SK-N-SH treated with all-trans-retinoic acid at 6 μM for 48 hours (cell line): ENCODE data around the gene ME2.

Experiments used
- ATAC-seq: fragments of 200-7000 bp; cut with Tn5 transposase; 3 replicates; pipeline ENCODE4 v1.9.1; 2020; ENCODE audit warnings: mild to moderate bottlenecking, moderate library complexity
- ARNTL ChIP-seq: fragments of 450-650 bp; formaldehyde crosslinking; IDR thresholded peaks from 2 replicates; pipeline ENCODE4 v1.5.0; 2020; ENCODE audit warnings: low read depth, mild to moderate bottlenecking, moderate library complexity, borderline replicate concordance
- CSDC2 ChIP-seq: fragments of 250-450 bp; sonication (Bioruptor Pico); IDR thresholded peaks from 2 replicates; pipeline ENCODE4 v1.5.0; 2020; ENCODE audit warnings: mild to moderate bottlenecking, moderate library complexity
- ESRRG ChIP-seq: fragments of 250-450 bp; sonication (Bioruptor Pico); IDR thresholded peaks from 2 replicates; pipeline ENCODE4 v1.6.1; 2021; ENCODE audit warnings: mild to moderate bottlenecking
- GLIS3 ChIP-seq: fragments of 250-450 bp; sonication (Bioruptor Pico); IDR thresholded peaks from 2 replicates; pipeline ENCODE4 v1.5.0; 2020; ENCODE audit warnings: mild to moderate bottlenecking, moderate library complexity
- OSR1 ChIP-seq: fragments of 250-450 bp; sonication (Bioruptor Pico); IDR thresholded peaks from 2 replicates; pipeline ENCODE4 v1.8.0; 2022; ENCODE audit warnings: moderate library complexity, mild to moderate bottlenecking, inconsistent platforms
- POU6F1 ChIP-seq: fragments of 250-450 bp; sonication (Bioruptor Pico); IDR thresholded peaks from 2 replicates; pipeline ENCODE4 v1.8.0; 2021; ENCODE audit warnings: low read depth, mild to moderate bottlenecking, moderate library complexity, borderline replicate concordance
- PPARA ChIP-seq: fragments of 250-450 bp; sonication (Bioruptor Pico); IDR thresholded peaks from 2 replicates; pipeline ENCODE4 v1.5.0; 2020; ENCODE audit warnings: mild to moderate bottlenecking, borderline replicate concordance
- RARB ChIP-seq: fragments of 250-450 bp; sonication (Bioruptor Pico); IDR thresholded peaks from 2 replicates; pipeline ENCODE4 v1.8.0; 2021; ENCODE audit warnings: mild to moderate bottlenecking, moderate library complexity
- TCF4 ChIP-seq: fragments of 250-450 bp; sonication (Bioruptor Pico); IDR thresholded peaks from 2 replicates; pipeline ENCODE4 v1.8.0; 2021; ENCODE audit warnings: mild to moderate bottlenecking, moderate library complexity, borderline replicate concordance
- TOX ChIP-seq: fragments of 250-450 bp; sonication (Bioruptor Pico); IDR thresholded peaks from 2 replicates; pipeline ENCODE4 v1.8.0; 2021; ENCODE audit warnings: mild to moderate bottlenecking, moderate library complexity, borderline replicate concordance
- ZC3H10 ChIP-seq: fragments of 250-450 bp; sonication (Bioruptor Pico); IDR thresholded peaks from 2 replicates; pipeline ENCODE4 v1.5.1; 2021; ENCODE audit warnings: mild to moderate bottlenecking, moderate library complexity
- ZFP3 ChIP-seq: fragments of 250-450 bp; sonication (Bioruptor Pico); IDR thresholded peaks from 2 replicates; pipeline ENCODE4 v1.5.0; 2020; ENCODE audit warnings: mild to moderate bottlenecking, moderate library complexity
- ZNF70 ChIP-seq: fragments of 450-650 bp; formaldehyde crosslinking; IDR thresholded peaks from 2 replicates; pipeline ENCODE4 v1.5.0; 2020; ENCODE audit warnings: mild to moderate bottlenecking, moderate library complexity
- ZNF8 ChIP-seq: fragments of 450-650 bp; formaldehyde crosslinking; IDR thresholded peaks from 2 replicates; pipeline ENCODE4 v1.5.0; 2020; ENCODE audit warnings: mild to moderate bottlenecking, moderate library complexity
- TF ChIP-seq, protein P1 (sequence below): fragments of 250-450 bp; sonication (Bioruptor Pico); IDR thresholded peaks from 2 replicates; pipeline ENCODE4 v1.8.0; 2020; ENCODE audit warnings: mild to moderate bottlenecking, moderate library complexity, borderline replicate concordance
- TF ChIP-seq, protein P2 (sequence below): fragments of 250-450 bp; sonication (Bioruptor Pico); IDR thresholded peaks from 2 replicates; pipeline ENCODE4 v1.5.1; 2021; ENCODE audit warnings: mild to moderate bottlenecking, moderate library complexity
- TF ChIP-seq, protein P3 (sequence below): fragments of 250-450 bp; sonication (Bioruptor Pico); IDR thresholded peaks from 2 replicates; pipeline ENCODE4 v1.5.0; 2020; ENCODE audit warnings: mild to moderate bottlenecking, moderate library complexity
- TF ChIP-seq, protein P4 (sequence below): fragments of 250-450 bp; sonication (Bioruptor Pico); IDR thresholded peaks from 2 replicates; pipeline ENCODE4 v1.5.1; 2020; ENCODE audit warnings: low read depth, mild to moderate bottlenecking, moderate library complexity

The ME2 gene

GRCh38 chr18:50862401-50862800, 16.5 kb upstream of the ME2 start:
- ATAC-seq: no peak
- TF ChIP-seq GLIS3 (CRISPR knock-in tag) (no peak), ZNF8 (CRISPR knock-in tag) (no peak), ZNF70 (CRISPR knock-in tag) (no peak), ESRRG (CRISPR knock-in tag) (no peak), PPARA (CRISPR knock-in tag) (no peak)
- TF ChIP-seq, protein P1, sequence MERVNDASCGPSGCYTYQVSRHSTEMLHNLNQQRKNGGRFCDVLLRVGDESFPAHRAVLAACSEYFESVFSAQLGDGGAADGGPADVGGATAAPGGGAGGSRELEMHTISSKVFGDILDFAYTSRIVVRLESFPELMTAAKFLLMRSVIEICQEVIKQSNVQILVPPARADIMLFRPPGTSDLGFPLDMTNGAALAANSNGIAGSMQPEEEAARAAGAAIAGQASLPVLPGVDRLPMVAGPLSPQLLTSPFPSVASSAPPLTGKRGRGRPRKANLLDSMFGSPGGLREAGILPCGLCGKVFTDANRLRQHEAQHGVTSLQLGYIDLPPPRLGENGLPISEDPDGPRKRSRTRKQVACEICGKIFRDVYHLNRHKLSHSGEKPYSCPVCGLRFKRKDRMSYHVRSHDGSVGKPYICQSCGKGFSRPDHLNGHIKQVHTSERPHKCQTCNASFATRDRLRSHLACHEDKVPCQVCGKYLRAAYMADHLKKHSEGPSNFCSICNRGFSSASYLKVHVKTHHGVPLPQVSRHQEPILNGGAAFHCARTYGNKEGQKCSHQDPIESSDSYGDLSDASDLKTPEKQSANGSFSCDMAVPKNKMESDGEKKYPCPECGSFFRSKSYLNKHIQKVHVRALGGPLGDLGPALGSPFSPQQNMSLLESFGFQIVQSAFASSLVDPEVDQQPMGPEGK (CRISPR knock-in tag): no peak

GRCh38 chr18:50863840-50864375, 15.0 kb upstream of the ME2 start:
- no peak for ATAC-seq
- no peak for TF ChIP-seq ESRRG (CRISPR knock-in tag)
- no peak for TF ChIP-seq RARB (CRISPR knock-in tag)
- TF ChIP-seq, protein P2, sequence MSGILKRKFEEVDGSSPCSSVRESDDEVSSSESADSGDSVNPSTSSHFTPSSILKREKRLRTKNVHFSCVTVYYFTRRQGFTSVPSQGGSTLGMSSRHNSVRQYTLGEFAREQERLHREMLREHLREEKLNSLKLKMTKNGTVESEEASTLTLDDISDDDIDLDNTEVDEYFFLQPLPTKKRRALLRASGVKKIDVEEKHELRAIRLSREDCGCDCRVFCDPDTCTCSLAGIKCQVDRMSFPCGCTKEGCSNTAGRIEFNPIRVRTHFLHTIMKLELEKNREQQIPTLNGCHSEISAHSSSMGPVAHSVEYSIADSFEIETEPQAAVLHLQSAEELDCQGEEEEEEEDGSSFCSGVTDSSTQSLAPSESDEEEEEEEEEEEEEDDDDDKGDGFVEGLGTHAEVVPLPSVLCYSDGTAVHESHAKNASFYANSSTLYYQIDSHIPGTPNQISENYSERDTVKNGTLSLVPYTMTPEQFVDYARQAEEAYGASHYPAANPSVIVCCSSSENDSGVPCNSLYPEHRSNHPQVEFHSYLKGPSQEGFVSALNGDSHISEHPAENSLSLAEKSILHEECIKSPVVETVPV: no peak
- TF ChIP-seq POU6F1: no peak
- no peak for TF ChIP-seq PPARA (CRISPR knock-in tag)
- no peak for TF ChIP-seq ZNF70 (CRISPR knock-in tag)
- no peak for TF ChIP-seq CSDC2
- TF ChIP-seq TCF4 (CRISPR knock-in tag): no peak
- TF ChIP-seq, protein P3, sequence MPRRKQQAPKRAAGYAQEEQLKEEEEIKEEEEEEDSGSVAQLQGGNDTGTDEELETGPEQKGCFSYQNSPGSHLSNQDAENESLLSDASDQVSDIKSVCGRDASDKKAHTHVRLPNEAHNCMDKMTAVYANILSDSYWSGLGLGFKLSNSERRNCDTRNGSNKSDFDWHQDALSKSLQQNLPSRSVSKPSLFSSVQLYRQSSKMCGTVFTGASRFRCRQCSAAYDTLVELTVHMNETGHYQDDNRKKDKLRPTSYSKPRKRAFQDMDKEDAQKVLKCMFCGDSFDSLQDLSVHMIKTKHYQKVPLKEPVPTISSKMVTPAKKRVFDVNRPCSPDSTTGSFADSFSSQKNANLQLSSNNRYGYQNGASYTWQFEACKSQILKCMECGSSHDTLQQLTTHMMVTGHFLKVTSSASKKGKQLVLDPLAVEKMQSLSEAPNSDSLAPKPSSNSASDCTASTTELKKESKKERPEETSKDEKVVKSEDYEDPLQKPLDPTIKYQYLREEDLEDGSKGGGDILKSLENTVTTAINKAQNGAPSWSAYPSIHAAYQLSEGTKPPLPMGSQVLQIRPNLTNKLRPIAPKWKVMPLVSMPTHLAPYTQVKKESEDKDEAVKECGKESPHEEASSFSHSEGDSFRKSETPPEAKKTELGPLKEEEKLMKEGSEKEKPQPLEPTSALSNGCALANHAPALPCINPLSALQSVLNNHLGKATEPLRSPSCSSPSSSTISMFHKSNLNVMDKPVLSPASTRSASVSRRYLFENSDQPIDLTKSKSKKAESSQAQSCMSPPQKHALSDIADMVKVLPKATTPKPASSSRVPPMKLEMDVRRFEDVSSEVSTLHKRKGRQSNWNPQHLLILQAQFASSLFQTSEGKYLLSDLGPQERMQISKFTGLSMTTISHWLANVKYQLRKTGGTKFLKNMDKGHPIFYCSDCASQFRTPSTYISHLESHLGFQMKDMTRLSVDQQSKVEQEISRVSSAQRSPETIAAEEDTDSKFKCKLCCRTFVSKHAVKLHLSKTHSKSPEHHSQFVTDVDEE (CRISPR knock-in tag): no peak
- TF ChIP-seq ARNTL (CRISPR knock-in tag): no peak
- TF ChIP-seq, protein P4, sequence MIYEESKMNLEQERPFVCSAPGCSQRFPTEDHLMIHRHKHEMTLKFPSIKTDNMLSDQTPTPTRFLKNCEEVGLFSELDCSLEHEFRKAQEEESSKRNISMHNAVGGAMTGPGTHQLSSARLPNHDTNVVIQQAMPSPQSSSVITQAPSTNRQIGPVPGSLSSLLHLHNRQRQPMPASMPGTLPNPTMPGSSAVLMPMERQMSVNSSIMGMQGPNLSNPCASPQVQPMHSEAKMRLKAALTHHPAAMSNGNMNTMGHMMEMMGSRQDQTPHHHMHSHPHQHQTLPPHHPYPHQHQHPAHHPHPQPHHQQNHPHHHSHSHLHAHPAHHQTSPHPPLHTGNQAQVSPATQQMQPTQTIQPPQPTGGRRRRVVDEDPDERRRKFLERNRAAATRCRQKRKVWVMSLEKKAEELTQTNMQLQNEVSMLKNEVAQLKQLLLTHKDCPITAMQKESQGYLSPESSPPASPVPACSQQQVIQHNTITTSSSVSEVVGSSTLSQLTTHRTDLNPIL: no peak
- TF ChIP-seq GLIS3 (CRISPR knock-in tag): no peak
- no peak for TF ChIP-seq ZC3H10 (CRISPR knock-in tag)
- no peak for TF ChIP-seq ZFP3
- TF ChIP-seq TOX: no peak
- TF ChIP-seq ZNF8 (CRISPR knock-in tag): no peak
- TF ChIP-seq, protein P1 (CRISPR knock-in tag): no peak
- TF ChIP-seq OSR1 (CRISPR knock-in tag): no peak

- TF ChIP-seq TCF4 (CRISPR knock-in tag): no peak
- peak; percentile 70 for ATAC-seq
These were observed 12.2 kb upstream of the ME2 start for GRCh38 chr18:50866765-50867164.
